ENCODE results near the gene CYP27C1. TPM values are rescaled to one million over a fixed set of nuclear protein-coding genes. Genes with fewer than 3 reads are reported as not detected.
A peak's percentile ranks its signal among the peaks of the same experiment; 100 is the strongest.

Gene CYP27C1
- total and polyA plus RNA-seq, 4 experiments from 2014 or later = not detected

DNA sequence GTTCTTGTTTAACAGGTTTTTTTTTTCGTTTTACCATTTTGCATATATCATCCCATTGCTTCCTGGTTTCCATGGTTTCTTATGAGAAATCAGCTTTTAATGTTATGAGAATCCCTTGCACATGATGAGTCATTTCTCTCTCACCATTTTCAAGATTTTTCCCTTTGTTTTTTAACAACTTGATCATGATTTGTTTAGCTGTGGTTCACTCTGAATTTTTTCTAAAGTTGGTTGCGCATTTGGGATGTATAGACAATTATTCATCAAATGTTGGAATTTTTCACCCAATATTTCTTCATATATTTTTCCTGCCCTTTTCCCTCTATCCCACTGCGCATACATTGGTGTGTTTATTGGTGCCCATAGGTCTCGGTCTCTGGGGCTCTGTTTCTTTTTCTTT lies 70.7 kb downstream of the CYP27C1 start:
- intact Hi-C loops (cut with micrococcal nuclease) = no loop called here
- no peaks in the 10 kb centered on the region for H3K27me3 ChIP-seq (ENCODE audit: insufficient read depth, low read length)
- H3K36me3 ChIP-seq (ENCODE audit: insufficient read depth, low read length) = no peaks in the 10 kb centered on the region
- CTCF ChIA-PET (ENCODE audit: partially characterized antibody) = interaction anchor here (1.4 kb wide), 2 partner anchors 9 to 99 kb away, joined by 3 read pairs; no protein-coding TSS in a partner anchor
- Mint-ChIP-seq H3K27me3 (peaks cover 1 to 3% of the 10 kb centered on the region in 2 donors), H3K4me1 (no peaks in the 10 kb centered on the region), H3K27ac (no peak overlapping the region), H3K36me3 (no peaks in the 10 kb centered on the region), H3K9me3 (peaks cover 0 to 6% (median 1%) of the 10 kb centered on the region in 8 donors), H3K4me3 (no peak overlapping the region)
- no peaks in the 10 kb centered on the region for H3K4me1 ChIP-seq (ENCODE audit: insufficient read depth, low read length)
- H3K27ac ChIP-seq (ENCODE audit: low read depth, low read length) = no peak overlapping the region
- DNase-seq = no peak
- POLR2A ChIA-PET (ENCODE audit: partially characterized antibody) = no interaction called here
- no peak overlapping the region for H3K4me3 ChIP-seq (ENCODE audit: low read length in 2 of 2)
- H3K9me3 ChIP-seq (ENCODE audit: control insufficient read depth in 1 of 2, low read length in 2 of 2) = no peaks in the 10 kb centered on the region

DNA sequence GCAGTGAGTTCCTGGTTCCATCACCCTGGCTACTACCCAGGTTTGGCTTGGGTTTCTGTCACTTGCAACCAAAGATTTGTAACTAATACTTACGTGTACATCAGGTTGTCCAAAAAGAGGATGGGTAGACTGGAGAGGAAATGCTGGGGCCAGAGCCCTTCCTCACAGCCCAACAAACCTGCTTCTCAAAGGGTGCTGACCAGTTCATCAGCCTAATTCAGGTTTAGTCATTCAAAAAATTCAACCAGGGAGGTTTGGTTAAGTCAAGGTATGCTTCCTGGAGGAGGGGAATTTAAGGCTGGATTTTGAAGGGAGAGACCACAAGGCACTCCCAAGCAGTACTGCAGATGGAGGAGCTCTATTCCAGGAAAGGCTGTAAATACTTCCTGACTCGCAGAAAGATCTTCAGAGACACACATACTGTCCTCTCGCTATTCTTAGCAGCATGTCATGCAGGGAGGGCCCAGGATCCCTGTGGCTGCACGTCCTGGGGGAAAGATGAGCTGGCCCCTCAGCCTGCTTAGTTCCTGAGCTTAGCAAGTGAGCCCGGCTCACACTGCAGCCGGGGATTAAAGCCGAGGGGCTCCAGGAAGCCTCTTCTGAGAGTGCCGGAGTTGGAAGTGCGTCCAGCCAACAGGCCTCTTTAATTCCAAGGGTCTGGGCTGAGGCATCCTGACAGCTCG lies 73.1 kb downstream of the CYP27C1 start:
- no peaks in the 10 kb centered on the region for H3K4me1 Mint-ChIP-seq
- peaks cover 0 to 6% (median under 1%) of the 10 kb centered on the region in 8 donors for H3K9me3 Mint-ChIP-seq
- Histone ChIP-seq H3K4me1 (ENCODE audit: insufficient read depth, low read length) (no peaks in the 10 kb centered on the region), H3K36me3 (ENCODE audit: insufficient read depth, low read length) (no peaks in the 10 kb centered on the region), H3K27ac (ENCODE audit: low read depth, low read length) (no peak overlapping the region), H3K27me3 (ENCODE audit: insufficient read depth, low read length) (no peaks in the 10 kb centered on the region), H3K9me3 (ENCODE audit: control insufficient read depth in 1 of 2, low read length in 2 of 2) (no peaks in the 10 kb centered on the region), H3K4me3 (ENCODE audit: low read length in 2 of 2) (no peak overlapping the region)
- no peaks in the 10 kb centered on the region for H3K27me3 Mint-ChIP-seq
- no peak overlapping the region for H3K4me3 Mint-ChIP-seq
- intact Hi-C loops (cut with micrococcal nuclease) = no loop called here
- POLR2A ChIA-PET (ENCODE audit: partially characterized antibody) = no interaction called here
- no peaks in the 10 kb centered on the region for H3K36me3 Mint-ChIP-seq
- CTCF ChIA-PET (ENCODE audit: partially characterized antibody) = no interaction called here
- H3K27ac Mint-ChIP-seq = no peak overlapping the region
- DNase-seq = no peak

DNA sequence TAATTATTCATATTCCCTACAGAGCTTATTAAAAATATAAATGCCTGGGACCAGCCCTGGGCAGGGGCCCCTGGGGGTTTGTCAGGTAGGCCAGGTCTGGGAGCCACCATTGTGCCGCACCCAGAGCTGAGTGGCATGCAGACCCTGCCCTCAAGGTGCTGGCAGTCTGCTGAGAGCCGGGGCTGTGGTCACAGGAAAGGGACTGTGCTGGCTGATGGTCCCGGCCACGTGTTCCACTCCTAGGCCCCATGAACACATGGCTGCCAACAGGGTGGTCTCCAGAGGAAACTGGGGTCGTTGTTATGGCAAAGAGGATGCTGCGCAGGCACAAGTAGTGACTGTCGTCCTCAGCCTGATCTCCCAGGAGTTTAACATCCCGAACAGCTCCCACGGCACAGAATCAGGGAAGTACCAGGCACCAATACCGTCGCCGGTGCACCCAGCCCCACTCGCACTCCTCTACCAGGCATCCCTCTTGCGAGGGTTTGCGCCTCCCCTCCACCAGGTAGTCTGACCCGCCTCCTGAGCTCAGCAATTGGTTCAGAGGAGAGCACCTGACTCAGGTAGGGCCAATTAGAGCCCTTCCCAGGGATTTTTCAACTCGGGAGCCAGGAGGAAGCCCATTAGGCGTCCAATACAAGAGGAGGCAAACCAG lies 73.9 kb downstream of the CYP27C1 start:
- DNase-seq = no peak
- Histone ChIP-seq H3K27me3 (ENCODE audit: insufficient read depth, low read length) (no peaks in the 10 kb centered on the region), H3K27ac (ENCODE audit: low read depth, low read length) (no peak overlapping the region), H3K4me3 (ENCODE audit: low read length in 2 of 2) (no peak overlapping the region), H3K36me3 (ENCODE audit: insufficient read depth, low read length) (no peaks in the 10 kb centered on the region), H3K9me3 (ENCODE audit: control insufficient read depth in 1 of 2, low read length in 2 of 2) (no peaks in the 10 kb centered on the region), H3K4me1 (ENCODE audit: insufficient read depth, low read length) (no peaks in the 10 kb centered on the region)
- no peak overlapping the region for H3K27ac Mint-ChIP-seq
- POLR2A ChIA-PET (ENCODE audit: partially characterized antibody) = no interaction called here
- no peaks in the 10 kb centered on the region for H3K4me1 Mint-ChIP-seq
- no peak overlapping the region for H3K4me3 Mint-ChIP-seq
- intact Hi-C loops (cut with micrococcal nuclease) = no loop called here
- H3K9me3 Mint-ChIP-seq = peaks cover 0 to 4% (median under 1%) of the 10 kb centered on the region in 8 donors
- peaks cover 1 to 3% of the 10 kb centered on the region in 2 donors for H3K27me3 Mint-ChIP-seq
- H3K36me3 Mint-ChIP-seq = no peaks in the 10 kb centered on the region
- CTCF ChIA-PET (ENCODE audit: partially characterized antibody) = interaction anchor here (1.4 kb wide), 1 partner anchor 78 kb away, joined by 3 read pairs; no protein-coding TSS in a partner anchor

DNA sequence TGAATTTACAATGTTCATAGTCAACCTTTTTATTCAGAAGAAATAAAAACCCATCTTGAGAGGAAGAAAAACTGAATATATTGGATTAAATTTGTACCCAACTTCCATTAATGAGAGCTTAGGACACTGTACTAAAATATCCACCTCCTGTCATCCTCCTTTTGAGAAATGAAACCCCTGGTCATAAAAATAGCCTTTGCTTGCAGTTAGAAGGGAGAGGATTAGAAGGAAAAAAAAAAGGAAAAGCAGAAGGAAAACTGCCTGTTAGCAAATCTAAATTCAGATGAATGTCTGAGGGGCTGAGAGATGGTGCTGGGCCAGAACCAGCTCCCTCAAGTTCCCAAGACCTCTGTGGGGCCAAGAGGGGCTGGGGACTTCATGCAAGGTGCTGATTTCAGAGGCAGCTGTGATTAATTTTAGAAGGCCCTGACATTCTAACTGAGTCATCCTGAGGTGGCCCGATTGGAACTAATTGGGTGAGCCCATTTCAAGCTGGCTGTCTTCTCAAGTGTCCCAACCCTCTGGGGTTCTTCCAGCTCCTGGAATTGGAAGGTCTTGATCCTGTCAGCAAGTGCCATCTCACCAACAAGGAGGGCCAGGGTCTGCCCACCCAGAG lies 74.7 kb downstream of the CYP27C1 start:
- H3K36me3 Mint-ChIP-seq = no peaks in the 10 kb centered on the region
- no peak overlapping the region for H3K27ac Mint-ChIP-seq
- H3K36me3 ChIP-seq (ENCODE audit: insufficient read depth, low read length) = no peaks in the 10 kb centered on the region
- no peak overlapping the region for H3K27ac ChIP-seq (ENCODE audit: low read depth, low read length)
- ChIA-PET CTCF (ENCODE audit: partially characterized antibody) (interaction anchor here (1.4 kb wide), 1 partner anchor 78 kb away, joined by 3 read pairs; no protein-coding TSS in a partner anchor), POLR2A (ENCODE audit: partially characterized antibody) (no interaction called here)
- H3K27me3 Mint-ChIP-seq = peaks cover 3% of the 10 kb centered on the region in 2 donors
- H3K4me1 Mint-ChIP-seq = no peaks in the 10 kb centered on the region
- H3K9me3 Mint-ChIP-seq = no peaks in the 10 kb centered on the region
- H3K9me3 ChIP-seq (ENCODE audit: control insufficient read depth in 1 of 2, low read length in 2 of 2) = no peaks in the 10 kb centered on the region
- intact Hi-C loops (cut with micrococcal nuclease) = loop anchor here (2.0 kb wide), 1 partner anchor 77 kb away; no protein-coding TSS in a partner anchor
- no peak for DNase-seq
- H3K27me3 ChIP-seq (ENCODE audit: insufficient read depth, low read length) = no peaks in the 10 kb centered on the region
- H3K4me1 ChIP-seq (ENCODE audit: insufficient read depth, low read length) = no peaks in the 10 kb centered on the region
- no peak overlapping the region for H3K4me3 ChIP-seq (ENCODE audit: low read length in 2 of 2)
- no peak overlapping the region for H3K4me3 Mint-ChIP-seq

DNA sequence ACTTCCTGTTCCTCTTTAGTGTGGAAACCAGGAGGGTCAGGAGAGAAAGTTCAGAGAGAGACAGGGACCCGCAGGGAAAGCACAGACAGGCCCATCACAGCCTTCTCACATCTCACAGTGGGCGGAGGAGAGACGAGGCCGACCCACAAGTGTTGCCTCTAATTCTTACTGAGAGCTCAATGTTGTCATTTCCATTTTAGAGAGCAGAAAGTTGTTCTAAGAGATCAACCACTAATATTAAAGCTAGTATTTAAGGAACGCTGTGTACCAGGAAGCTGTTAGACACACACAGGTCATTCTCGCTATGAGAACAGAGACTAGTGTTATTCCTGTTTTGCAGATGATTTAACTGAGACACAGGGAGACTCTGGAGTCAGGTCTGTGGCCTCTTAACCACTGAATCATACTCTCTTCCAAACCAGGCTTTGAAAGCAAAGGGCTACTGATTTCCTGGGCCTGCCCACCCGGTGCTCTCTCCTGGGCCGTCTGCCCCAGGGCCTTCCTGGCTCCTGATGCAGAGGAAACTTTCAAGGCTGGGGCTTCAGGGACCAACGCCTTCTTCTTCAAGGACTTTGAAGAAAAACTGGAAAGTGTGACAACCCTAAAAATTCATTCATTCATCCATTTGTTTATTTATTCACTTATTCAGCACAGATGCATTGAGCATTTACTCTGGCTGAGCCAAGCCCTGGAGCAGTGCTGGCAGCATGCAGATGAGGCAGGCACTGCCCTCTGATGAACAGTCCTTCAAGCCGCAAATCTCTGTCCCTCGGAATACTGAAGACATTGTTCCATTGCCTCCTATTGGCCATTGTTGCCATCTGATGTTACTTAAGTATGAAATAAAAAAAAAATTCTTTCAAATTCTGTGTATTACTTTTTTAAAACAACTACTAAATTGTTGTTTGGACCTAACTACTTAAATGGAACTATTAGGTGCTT lies 76.0 kb downstream of the CYP27C1 start:
- no peaks in the 10 kb centered on the region for H3K4me1 ChIP-seq (ENCODE audit: insufficient read depth, low read length)
- H3K9me3 ChIP-seq (ENCODE audit: control insufficient read depth in 1 of 2, low read length in 2 of 2) = no peaks in the 10 kb centered on the region
- H3K27me3 ChIP-seq (ENCODE audit: insufficient read depth, low read length) = no peaks in the 10 kb centered on the region
- Mint-ChIP-seq H3K4me1 (peaks cover 0 to 2% (median under 1%) of the 10 kb centered on the region in 4 donors), H3K4me3 (no peak overlapping the region), H3K36me3 (no peaks in the 10 kb centered on the region), H3K27ac (peak overlapping the region in 1 of 7 donors; percentile 17), H3K27me3 (peaks cover 3% of the 10 kb centered on the region in 2 donors), H3K9me3 (no peaks in the 10 kb centered on the region)
- H3K27ac ChIP-seq (ENCODE audit: low read depth, low read length) = no peak overlapping the region
- no peaks in the 10 kb centered on the region for H3K36me3 ChIP-seq (ENCODE audit: insufficient read depth, low read length)
- CTCF ChIA-PET (ENCODE audit: partially characterized antibody) = no interaction called here
- intact Hi-C loops (cut with micrococcal nuclease) = loop anchor here (2.0 kb wide), 1 partner anchor 75 kb away; no protein-coding TSS in a partner anchor
- DNase-seq = no peak
- no peak overlapping the region for H3K4me3 ChIP-seq (ENCODE audit: low read length in 2 of 2)
- POLR2A ChIA-PET (ENCODE audit: partially characterized antibody) = no interaction called here

DNA sequence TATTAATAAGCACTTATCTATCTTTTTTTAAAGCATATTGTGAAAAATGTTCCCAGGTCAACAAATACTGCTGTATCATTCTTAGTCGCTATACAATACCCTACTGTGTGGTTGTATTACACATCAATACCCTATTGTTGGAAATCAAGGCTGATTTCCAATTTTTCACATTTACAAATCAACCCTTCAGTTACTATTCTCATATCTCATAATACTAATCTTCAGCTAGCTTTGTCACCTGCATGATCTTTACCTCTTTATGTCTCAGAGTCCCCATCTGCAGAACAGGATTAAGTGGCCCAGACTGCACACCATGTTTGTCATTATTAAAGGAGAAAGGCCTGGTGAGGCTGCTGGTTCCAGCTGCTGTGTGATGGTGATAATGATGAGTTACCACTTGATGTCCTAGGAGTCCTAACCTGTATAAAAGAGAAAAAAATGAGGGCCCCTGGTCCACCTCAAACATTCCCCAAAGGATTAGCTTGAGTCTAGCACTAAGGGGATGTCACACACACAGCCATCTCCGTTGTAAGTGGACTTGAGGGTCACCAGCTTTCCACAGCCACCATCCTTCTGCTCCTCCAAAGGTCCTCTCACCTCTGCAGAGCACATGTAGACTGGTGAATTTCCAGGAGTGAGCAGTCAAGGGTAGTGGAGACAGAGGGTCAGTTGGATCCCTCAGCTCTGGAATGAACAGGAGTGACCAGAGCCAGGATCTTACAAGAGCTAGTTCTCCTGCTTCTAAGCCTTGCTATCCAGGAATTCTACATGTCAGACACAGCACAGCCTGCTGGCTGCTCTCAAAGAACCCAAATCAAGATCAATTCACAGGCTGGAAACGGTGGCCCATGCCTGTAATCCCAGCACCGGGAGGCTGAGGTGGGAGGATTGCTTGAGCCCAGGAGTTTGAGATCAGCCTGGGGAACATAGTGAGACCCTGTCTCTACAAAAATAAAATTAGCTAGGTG lies 77.2 kb downstream of the CYP27C1 start:
- ChIA-PET POLR2A (ENCODE audit: partially characterized antibody) (no interaction called here), CTCF (ENCODE audit: partially characterized antibody) (no interaction called here)
- Mint-ChIP-seq H3K4me3 (no peak overlapping the region), H3K27me3 (peaks cover 3% of the 10 kb centered on the region in 2 donors), H3K36me3 (no peaks in the 10 kb centered on the region), H3K27ac (no peak overlapping the region), H3K4me1 (peaks cover 0 to 2% (median under 1%) of the 10 kb centered on the region in 4 donors), H3K9me3 (peaks cover 0 to 3% (median 0%) of the 10 kb centered on the region in 8 donors)
- DNase-seq = no peak
- Histone ChIP-seq H3K27ac (ENCODE audit: low read depth, low read length) (no peak overlapping the region), H3K27me3 (ENCODE audit: insufficient read depth, low read length) (no peaks in the 10 kb centered on the region), H3K4me3 (ENCODE audit: low read length in 2 of 2) (no peak overlapping the region), H3K9me3 (ENCODE audit: control insufficient read depth in 1 of 2, low read length in 2 of 2) (no peaks in the 10 kb centered on the region), H3K4me1 (ENCODE audit: insufficient read depth, low read length) (no peaks in the 10 kb centered on the region), H3K36me3 (ENCODE audit: insufficient read depth, low read length) (no peaks in the 10 kb centered on the region)
- intact Hi-C loops (cut with micrococcal nuclease) = no loop called here

All from CD4-positive, alpha-beta memory T cell (primary cell).